HG02852 (cell line): ENCODE data around the gene RNF20.
"Not testable (repeated sequence)": the region's sequence is repeated elsewhere in the genome, so short reads cannot be mapped to it uniquely, and the experiment has no call there.

Experiments
- ATAC-seq: cut with Tn5 transposase; IDR thresholded peaks from one replicate; pipeline ENCODE4 v1.9.1; 2021; ENCODE audit warnings: mild to moderate bottlenecking, moderate library complexity; ENCODE audit not compliant: unreplicated experiment

RNF20 gene

GRCh38 chr9:101533334-101534204 lies at the start of gene RNF20:
Gene RNF20, plus strand, starts transcription at chr9:101533853. Its CDS starts 1,571 bp downstream, at chr9:101535424.
- ATAC-seq, result peak; percentile 98

- no peak for ATAC-seq
Measured at GRCh38 chr9:101484046-101484445, 49.6 kb upstream of the RNF20 start.

GRCh38 chr9:101485924-101486692 lies 47.5 kb upstream of the RNF20 start:
- ATAC-seq, result no peak

GRCh38 chr9:101486693-101487442 lies 46.8 kb upstream of the RNF20 start:
- ATAC-seq, result no peak

- no peak for ATAC-seq
Measured at GRCh38 chr9:101487443-101487840, 46.2 kb upstream of the RNF20 start.

GRCh38 chr9:101495810-101496209 lies 37.8 kb upstream of the RNF20 start:
- ATAC-seq, result no peak

GRCh38 chr9:101498323-101498722 lies 35.3 kb upstream of the RNF20 start:
- no peak for ATAC-seq

- no peak for ATAC-seq
Measured at GRCh38 chr9:101504188-101504587, 29.5 kb upstream of the RNF20 start.

GRCh38 chr9:101508211-101508610 lies 25.4 kb upstream of the RNF20 start:
- no peak for ATAC-seq

GRCh38 chr9:101509572-101509971 lies 24.1 kb upstream of the RNF20 start:
- no peak for ATAC-seq

- no peak for ATAC-seq
Measured at GRCh38 chr9:101510459-101510858, 23.2 kb upstream of the RNF20 start.

GRCh38 chr9:101511009-101511408 lies 22.6 kb upstream of the RNF20 start:
- no peak for ATAC-seq

GRCh38 chr9:101512116-101512515 lies 21.5 kb upstream of the RNF20 start:
- ATAC-seq, result no peak

- no peak for ATAC-seq
Measured at GRCh38 chr9:101513351-101513750, 20.3 kb upstream of the RNF20 start.

- ATAC-seq, result no peak
Measured at GRCh38 chr9:101514071-101514470, 19.6 kb upstream of the RNF20 start.

GRCh38 chr9:101516655-101517054 lies 17.0 kb upstream of the RNF20 start:
- ATAC-seq, result no peak

- ATAC-seq, result not testable (repeated sequence)
Measured at GRCh38 chr9:101518489-101518888, 15.2 kb upstream of the RNF20 start.

- ATAC-seq, result no peak
Measured at GRCh38 chr9:101524371-101524770, 9.3 kb upstream of the RNF20 start.

- no peak for ATAC-seq
Measured at GRCh38 chr9:101527066-101527465, 6.6 kb upstream of the RNF20 start.

- no peak for ATAC-seq
Measured at GRCh38 chr9:101528015-101528414, 5.6 kb upstream of the RNF20 start.

GRCh38 chr9:101530076-101530711 lies 3.5 kb upstream of the RNF20 start:
- ATAC-seq, result peak; percentile 33
